ENCODE results near the gene PTX4.

PTX4 gene, protein sequence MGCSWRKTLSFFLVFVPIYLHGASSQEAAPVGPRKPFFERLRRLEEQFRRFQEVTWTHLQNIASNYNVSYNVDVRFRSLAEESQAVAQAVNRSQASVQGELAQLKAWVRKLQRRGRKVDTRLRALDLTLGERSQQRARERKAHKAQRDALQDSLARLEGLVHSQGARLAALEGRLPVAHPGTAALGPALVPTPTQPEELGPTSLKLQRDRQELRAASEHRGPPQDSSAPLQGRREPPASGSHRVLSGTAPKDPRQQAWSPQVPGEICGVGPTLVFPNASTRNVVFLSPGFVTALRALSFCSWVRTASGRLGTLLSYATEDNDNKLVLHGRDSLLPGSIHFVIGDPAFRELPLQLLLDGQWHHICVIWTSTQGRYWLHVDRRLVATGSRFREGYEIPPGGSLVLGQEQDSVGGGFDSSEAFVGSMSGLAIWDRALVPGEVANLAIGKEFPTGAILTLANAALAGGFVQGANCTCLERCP

DNA sequence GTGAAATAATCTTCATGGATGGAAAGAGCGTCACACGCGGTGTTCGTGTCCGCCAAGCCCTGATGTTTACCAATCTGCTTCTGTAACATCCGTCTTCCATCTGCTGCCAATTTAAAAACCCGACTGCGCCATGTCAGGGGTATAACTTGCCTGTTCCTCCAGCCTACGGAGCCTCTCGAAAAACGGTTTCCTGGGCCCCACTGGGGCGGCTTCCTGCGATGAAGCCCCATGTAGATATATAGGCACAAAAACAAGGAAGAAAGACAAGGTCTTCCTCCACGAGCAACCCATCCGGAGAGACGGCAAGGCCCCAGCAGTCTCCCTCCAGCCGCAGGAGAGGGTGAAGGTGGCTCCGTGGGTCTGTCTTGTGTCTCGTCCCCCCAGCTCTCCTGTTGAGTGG lies at the start of gene PTX4:
Gene PTX4, minus strand, starts transcription at position 326 of the 400 bp plus-strand sequence. Its CDS starts 35 bp downstream, at position 291.
- no peak for DNase-seq

DNA sequence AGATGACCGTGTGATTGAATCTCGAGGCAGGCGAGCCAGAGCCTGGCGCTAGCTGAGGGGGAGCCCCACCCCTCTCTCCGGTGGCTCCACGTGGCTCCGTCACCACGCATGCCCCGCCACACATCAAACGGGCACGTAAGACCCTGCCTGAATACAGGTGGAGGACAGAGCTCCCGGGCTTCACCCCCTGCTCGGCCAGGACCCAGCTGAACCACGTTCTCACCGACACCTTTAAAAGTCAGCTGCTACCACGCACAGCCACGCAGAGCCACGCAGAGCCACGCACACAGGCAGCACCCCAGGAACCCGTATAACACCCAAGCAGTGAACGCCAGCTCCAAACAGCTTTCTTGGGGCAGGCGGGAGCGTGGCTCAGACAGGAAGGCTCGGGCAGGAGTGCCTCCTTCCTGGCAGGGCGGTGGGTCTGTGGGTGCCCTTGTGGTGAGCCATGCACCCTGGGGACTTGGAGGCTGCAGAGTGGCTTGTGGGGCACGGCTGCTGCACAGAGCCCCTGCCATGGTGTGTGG lies 49.1 kb upstream of the PTX4 start:
- no peak for DNase-seq

DNA sequence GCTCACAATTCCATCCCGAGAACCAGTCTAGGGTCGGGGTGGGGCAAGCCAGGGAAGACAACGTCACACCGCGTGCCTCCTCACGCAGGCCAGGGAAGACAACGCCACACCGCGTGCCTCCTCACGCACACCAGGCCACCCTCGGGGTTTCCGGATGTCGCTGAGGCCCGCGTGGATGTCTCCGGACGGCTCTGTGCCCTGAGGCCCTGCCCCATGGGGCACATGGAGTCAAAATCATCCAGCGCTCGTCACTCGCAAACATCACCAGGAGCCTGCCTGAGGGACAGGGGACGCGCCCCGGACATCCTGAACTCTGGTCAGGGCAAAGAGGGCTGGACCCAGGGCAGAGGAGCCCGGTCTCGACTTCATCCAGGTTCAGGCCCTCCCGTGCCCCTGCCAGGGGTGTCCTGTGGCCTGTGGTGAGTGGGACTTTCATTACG lies 48.4 kb upstream of the PTX4 start:
- no peak for DNase-seq

DNA sequence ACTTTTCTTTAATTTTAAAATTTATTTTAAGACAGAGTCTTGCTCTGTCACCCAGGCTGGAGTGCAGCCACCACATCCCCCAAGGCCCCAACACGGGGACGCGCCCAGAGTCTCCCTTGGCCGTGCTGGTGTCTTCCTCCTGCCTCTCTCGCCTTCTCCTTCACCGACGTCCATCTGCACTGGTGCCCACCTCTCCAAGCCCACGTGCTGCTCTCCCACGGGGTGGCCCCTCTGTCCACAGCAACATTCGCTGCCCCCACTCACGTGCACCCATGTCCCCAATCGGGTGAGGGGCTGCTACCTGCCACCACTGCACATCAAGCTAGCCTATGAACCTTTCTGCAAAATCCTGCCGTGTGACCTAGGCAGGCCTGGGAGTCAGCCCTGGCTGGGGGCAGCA lies 47.9 kb upstream of the PTX4 start:
- DNase-seq: no peak

DNA sequence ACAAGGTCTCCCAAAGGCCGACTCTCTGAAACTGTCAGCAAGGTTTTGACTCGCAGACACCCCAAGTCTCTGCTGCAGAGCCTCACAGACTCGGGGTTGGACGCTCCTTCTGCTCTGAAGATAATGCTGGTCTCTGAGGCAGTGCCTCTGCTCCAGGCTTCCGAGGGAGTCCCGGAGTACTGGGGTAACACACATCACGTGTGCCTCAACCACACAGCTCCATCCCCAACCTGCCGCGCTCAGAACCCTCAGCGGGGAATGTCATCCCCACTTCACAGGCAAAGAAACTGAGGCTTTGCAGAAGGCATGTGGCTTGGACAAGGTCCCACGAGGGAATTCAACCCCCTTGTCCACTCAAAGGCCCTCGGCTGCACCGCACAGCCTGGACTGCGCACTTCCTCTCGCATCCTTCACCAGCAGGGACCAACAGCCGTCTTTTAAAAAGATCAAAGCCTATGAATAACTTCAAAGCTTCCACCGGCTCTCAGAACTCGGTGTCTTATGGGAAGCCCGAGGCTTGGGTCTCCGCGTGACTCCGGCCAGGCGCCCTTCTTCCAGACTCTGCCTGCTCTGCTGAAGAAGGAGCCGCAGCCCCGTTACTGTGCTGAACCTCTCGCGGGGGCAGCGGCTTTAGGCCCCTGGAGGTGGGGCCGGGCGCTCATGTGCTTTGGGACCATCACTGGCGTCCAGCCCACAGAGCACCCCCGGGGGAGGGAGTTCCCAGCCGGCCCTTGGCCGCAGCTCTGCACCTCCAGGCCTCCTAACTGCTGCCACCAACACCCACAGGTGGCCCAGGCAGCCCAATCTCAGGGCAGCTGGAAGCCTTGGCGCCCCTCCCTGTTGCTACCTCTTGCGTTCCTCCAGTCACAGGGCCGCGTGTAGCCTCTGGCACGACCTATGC lies 46.9 kb upstream of the PTX4 start:
- DNase-seq: no peak

DNA sequence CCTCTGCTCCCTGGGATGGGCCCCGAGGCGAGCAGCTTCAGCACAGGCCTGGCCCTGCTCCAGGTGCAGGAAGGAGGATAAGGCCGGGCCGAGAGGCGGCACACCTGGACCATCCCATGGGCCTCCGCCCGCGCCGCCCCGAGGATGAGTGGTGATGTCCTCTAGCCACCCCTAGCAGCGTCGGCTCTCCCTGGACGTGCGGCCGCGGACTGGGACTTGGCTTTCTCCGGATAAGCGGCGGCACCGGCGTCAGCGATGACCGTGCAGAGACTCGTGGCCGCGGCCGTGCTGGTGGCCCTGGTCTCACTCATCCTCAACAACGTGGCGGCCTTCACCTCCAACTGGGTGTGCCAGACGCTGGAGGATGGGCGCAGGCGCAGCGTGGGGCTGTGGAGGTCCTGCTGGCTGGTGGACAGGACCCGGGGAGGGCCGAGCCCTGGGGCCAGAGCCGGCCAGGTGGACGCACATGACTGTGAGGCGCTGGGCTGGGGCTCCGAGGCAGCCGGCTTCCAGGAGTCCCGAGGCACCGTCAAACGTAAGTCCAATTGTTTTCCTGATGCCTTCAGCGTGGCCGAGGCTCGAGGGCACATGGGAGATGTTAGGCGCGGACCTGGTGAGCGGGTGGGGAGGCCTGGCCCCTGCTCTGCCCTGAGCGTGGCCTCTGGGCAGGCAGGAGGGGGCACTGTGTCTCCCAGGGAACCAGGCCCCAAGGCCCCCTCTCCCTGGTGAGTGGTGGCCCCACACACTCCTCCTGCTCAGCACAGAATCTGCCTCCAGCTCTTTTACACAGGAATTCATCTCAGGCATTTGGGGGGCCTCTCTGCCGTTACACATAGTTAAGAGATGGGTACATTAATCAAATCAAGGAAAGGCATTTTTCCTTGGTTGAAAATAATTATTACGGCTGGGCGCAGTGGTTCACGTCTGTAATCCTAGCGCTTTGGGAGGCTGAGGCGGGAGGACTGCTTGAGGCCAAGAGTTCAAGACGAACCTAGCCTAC lies 45.6 kb upstream of the PTX4 start:
- peak; percentile 19 for DNase-seq

DNA sequence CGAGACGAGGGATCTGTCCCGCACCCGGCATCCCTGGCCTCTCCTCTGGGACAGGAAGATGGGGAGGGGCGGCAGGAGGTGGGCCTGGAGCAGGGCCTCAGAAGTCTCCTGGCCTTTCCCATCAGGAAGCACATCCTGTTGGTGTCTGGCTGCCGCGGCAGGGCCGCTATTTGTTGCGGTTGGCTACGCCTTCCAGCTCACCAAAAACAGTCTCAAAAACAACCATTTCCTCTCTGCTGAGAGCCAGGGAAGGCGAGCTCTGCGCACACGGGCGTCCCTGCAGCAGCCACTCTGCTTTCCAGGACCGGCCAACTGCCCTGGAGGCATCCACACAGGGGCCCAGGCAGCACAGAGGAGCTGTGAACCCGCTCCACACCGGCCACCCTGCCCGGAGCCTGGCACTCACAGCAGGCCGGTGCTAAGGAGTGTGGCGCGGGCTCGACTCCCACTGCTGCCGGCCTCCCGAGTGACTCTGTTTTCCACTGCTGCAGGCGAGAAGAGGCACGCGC lies 44.8 kb upstream of the PTX4 start, which contains the start of gene TMEM204:
Gene TMEM204, plus strand, starts transcription at position 224 of the 509 bp plus-strand sequence. CDS start 610 bp downstream, outside the sequence.
- no peak for DNase-seq

DNA sequence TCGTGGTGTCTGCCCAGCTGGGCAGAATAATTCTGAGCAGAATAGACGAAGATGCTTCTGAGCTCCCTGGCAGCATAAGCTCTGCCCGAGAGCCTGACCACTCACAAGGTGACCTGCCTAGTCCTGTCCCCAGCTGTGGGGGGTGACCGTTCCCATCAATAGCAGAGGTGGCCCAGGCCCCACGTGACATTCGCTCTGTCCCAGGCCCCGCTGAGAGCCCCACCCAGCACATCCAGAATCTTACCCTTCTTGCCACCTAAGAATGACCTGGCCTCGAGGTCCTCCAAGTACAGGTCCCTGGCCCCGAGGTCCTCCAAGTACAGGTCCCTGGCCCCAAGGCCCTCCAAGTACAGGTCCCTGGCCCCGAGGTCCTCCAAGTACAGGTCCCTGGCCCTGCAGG lies 44.0 kb upstream of the PTX4 start:
- no peak for DNase-seq

DNA sequence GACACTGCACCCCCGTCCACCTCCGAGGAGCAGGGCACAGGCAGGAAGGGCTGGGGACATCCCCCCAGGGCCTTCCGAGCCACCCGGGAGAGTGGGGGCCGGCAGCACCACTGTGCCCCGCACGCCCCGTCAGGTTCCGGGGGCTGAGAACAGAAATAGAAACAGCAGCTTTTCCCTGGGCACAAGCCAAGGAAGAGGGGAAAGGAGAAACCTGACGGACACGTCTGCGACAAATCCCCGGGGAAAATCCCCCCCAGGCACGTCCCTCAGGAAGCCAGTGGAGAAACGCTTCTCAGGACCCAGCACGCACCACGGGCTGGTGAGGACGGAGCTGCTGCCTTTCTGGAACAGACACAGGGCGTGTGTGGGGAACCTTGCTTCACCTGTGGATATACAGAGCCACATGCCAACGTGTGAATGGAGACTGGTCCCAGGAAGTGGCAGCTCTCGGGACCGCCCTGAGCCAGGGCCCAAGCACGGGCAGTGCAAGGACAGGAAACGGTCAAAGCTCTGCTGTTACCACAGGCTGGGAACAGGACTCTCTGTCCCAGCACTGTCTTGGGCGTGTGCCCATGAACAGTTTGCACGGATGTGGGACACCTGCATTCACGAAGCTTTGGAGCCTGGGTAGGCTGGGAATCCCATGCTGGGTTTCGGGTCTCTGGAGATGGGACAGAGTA lies 43.5 kb upstream of the PTX4 start:
- no peak for DNase-seq

DNA sequence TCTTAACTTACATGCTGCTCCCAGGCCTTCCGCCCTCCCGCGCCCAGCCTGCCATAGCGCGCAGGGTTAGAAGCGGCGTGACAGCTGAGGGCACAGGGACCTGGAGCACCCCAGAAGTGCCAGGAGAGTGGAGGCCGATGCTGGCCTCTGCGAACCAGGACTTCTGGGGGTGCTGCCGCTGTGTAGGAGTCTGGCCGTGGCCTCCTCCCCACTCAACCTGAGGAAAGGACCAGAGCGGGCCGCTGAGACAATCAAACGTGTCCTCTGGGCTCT lies 42.8 kb upstream of the PTX4 start:
- no peak for DNase-seq

DNA sequence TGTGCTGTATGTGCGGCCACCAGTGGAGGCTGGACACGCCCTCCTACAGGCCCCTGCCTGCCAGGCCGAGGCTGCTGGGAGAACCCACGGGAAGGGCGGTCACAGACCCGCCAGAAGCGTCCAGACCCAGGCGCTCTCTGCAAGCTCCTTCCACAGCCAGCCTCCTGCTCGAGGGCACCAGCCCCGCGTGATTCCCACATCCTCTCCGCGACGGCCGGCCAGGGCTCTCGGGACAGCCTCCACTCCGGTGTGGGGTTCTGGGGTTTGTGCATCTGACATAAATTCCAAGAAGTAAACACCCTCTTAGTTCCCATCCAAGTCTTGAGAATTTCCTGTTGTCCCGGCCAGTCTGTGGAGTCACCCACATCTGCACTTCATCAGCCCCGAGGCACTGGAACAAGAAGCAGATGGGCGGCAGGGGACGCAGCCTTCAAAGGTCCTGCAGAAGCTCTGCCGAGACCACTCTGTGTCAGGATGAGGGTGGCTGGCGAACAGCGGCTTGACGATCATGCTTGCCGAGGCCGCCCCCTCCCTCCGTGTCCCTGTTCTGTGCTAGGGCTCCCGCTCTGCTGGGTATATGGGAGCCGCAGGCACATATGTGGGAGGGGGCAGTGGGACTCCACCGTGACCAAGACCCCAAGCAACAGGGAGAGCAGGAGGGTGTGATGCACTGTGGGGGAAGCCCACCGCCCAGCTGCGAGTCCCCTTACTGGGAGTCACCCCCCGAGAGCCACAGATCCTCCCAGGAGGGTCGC lies 42.3 kb upstream of the PTX4 start:
- DNase-seq: no peak

DNA sequence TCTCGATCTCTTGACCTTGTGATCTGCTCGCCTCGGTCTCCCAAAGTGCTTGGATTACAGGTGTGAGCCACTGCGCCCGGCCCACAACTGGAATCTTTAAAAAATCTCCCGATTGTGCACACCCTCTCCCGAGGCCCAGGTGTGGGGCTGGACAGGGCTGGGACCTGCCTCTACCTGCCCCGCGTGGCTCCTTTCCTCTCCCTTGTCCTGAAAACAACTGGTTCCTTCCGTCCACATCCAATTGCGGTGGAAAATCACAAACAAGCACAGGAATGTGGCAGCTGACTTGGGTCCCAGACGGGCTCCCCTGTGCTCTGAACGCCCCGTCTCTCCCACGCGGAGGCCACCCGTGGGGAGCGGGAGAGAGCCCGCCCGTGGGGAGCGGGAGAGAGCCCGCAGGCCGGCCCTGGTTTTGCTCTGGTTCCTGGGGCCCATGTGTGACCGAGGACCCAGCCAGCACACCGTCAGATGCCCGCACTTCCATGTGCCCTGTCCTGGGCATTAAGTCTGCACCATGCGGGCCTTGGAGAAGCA lies 41.7 kb upstream of the PTX4 start:
- no peak for DNase-seq

DNA sequence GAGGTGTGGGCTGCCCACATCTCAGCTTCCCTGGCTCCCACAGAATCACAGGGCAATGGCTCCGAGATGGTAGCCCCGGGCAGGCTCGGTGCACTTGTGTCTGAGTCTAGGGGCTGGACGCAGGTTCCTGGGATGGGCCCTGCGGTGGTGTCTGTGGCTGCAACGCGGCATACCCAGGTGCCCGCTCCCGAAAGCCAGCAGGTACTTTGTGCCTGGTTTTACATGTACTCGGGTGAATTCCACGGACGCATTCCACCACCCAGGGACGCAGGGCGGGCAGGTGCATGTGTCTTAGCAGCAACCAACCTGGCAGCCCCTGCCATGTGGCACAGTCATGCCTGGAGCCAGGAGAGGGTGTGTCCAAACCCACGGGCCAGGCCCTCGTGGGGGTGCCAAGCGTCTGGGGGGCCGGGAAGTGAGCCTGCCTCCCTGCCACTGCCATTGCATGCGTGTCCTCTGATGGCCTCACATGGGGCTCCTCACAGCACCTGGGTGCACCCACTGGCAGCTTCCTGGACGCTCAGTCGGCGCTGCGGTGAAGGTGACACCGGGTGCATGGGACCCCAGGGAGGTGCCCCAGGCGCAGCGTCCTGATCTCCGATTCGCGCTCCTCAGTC lies 40.3 kb upstream of the PTX4 start:
- DNase-seq: no peak

DNA sequence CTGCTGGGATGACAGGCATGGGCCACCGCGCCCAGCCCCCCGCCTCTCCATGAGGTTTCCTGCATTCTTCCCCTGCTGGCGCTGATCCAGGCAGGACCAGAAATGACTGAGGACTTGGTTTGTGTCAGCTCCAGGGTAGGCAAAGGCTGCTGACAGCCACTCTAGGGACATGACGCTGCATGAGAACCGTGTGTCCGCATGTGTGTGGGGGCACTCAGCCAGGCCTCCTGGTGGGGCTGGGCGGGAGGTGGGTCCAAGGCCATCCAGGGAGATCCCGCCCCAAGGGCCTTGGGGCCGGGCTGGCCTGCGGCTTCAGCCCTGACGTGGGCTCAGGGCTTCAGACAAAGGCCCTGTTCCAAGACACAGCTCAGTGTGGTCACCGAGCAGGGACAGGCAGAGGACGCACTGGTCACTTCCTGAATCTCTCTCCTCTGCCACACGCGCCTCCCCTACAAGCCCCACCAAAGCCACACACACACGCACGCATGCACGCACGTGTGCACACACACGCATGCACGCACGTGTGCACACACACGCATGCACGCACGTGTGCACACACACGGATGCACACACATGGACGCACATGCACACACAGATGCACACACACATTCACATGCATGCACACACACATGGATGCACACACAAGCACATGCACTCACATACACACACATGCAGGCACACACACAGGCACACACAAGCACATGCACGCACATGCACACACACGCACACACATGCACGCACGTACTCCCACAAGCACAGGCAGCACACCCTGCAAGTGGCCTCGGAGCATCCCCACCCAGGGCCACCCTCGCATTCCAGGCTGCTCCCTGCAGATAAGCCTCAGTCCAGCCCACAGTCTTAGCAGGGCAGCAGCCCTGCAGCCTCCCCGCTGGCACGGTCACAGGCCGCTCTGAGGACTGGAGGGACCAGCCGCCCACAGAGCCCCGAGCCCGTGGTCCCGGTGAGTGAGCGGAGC lies 39.4 kb upstream of the PTX4 start:
- DNase-seq: no peak

DNA sequence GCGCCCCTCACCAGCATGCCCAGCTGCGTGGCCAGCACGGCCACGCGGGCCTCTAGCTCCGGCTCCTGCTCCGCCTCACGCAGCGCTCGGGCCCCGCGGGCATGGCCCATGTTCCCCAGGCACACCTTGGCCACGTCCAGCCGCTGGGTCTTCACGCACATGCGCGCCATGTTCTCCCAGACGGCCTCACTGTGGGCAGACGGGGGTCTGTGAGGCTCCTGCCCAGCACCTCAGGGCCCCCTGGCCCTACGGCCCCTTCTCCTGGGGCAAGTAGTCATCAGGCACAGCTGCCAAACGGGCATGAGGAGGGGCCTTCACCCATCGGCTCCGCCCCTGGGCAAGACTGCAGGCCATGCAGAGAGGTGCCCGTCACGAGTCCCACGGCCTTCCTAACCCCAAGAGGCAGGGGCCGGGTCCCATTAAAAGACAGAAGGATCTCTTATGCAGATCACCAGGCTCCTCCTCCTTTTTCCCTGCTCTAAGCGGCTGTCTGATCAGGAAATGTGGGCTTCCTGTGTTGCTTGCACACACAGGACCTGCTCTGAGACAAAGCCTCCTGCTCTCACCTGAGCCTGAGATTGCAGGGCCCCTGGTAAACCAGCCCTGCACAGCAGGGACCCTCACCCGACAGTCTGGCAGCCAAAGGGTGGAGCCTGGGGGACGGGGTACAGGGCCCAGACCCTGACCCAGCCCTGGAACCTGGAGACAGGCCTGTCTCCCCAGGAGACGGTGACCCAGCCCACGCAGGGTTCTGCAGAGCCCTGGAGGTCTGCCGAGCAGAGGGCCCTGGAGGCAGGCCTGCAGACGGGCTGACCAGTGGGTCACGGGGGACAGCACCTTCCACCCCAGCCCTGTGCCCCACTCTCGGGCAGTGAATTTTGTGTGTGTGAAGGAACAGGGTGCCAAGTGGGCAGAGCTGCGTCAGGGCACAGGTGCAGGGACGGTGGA lies 38.1 kb upstream of the PTX4 start:
- DNase-seq: no peak

DNA sequence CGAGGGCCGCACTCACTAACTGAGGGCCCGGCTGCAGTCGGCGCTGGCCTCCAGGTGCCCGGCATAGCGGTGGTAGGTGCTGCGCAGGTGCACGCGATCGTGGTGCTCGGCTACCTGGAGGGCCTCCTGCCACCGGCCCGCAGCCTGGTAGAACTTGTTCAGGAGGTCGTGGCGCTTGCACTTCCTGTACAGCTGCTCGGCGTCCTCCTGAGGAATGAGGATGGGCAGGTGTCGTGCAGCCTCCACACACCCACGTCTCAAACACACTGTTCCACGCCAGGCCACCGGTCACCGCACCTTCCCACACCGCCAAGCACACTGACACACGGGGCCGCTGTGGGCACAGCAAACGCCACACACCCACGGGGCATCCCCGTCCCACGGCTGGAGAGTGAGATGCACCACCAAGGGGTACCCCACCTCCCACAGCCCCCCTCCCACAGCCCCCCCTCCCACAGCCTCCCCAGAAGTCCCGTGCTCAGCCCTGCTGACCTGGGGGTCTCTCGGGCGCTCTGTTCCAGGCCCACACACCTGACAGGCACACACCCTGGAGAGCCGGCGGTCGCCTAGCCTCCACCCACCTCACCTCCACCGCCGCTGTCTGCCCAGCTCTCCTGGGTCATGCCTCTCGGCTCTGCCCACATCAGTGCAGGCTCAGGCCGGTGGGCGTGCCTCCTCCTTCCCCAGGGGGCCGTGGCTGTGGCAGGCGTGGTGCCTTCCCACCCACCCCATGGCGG lies 37.3 kb upstream of the PTX4 start:
- DNase-seq: no peak

DNA sequence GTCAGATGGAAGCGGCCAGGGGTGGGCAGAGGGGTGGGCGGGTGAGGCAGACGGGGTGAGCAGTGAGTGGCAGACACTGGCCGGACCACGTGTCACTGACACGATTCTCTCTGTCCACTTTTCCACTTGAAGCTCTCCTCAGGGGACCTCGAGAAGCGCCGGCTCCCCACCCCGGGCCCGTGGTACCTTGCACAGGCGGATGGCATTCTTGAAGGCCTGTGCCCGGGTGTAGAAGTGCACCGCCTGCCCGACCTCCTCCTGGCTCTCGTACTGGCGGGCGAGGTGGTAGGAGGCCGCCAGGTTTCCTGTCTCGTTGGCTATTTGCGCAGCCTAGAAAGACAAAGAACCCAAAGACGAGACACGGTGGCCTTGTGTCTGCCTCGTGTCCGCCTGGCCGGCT lies 35.6 kb upstream of the PTX4 start:
- no peak for DNase-seq
